ENCODE data around the gene SKI. TPM values are rescaled to one million over a fixed set of nuclear protein-coding genes. Genes with fewer than 3 reads are reported as not detected.

Gene SKI
- polyA plus RNA-seq (ENCODE audit: insufficient read depth in 1 of 5, insufficient read length in 5 of 5, low replicate concordance in 1 of 5): 10 to 100 TPM; 48.9 to 83.3 (median 58.9) TPM
- long read RNA-seq, donor 1, full-length matches to known transcripts: 7 of 69 reads
- long read RNA-seq, donor 1, partial matches to known transcripts: 62 of 69 reads
- long read RNA-seq, donor 1, other reads (novel, unspliced or antisense): 0 of 69 reads
- long read RNA-seq, donor 2, full-length matches to known transcripts: 1 of 10 reads
- long read RNA-seq, donor 2, partial matches to known transcripts: 9 of 10 reads
- long read RNA-seq, donor 2, other reads (novel, unspliced or antisense): 0 of 10 reads
- long read RNA-seq, donor 3, full-length matches to known transcripts: 3 of 8 reads
- long read RNA-seq, donor 3, partial matches to known transcripts: 5 of 8 reads
- long read RNA-seq, donor 3, other reads (novel, unspliced or antisense): 0 of 8 reads
- long read RNA-seq, donor 4, full-length matches to known transcripts: 4 of 10 reads
- long read RNA-seq, donor 4, partial matches to known transcripts: 6 of 10 reads
- long read RNA-seq, donor 4, other reads (novel, unspliced or antisense): 0 of 10 reads
- long read RNA-seq, donor 5, full-length matches to known transcripts: 5 of 24 reads
- long read RNA-seq, donor 5, partial matches to known transcripts: 19 of 24 reads
- long read RNA-seq, donor 5, other reads (novel, unspliced or antisense): 0 of 24 reads
- long read RNA-seq, donor 6, full-length matches to known transcripts: 12 of 12 reads
- long read RNA-seq, donor 6, partial matches to known transcripts: 0 of 12 reads
- long read RNA-seq, donor 6, other reads (novel, unspliced or antisense): 0 of 12 reads
- long read RNA-seq, donor 7, full-length matches to known transcripts: 13 of 38 reads
- long read RNA-seq, donor 7, partial matches to known transcripts: 19 of 38 reads
- long read RNA-seq, donor 7, other reads (novel, unspliced or antisense): 6 of 38 reads
- long read RNA-seq, donor 8, full-length matches to known transcripts: 2 of 2 reads
- long read RNA-seq, donor 8, partial matches to known transcripts: 0 of 2 reads
- long read RNA-seq, donor 8, other reads (novel, unspliced or antisense): 0 of 2 reads

GRCh38 chr1:2228157-2228594, at the start of gene SKI:
Gene SKI (plus strand): TSS chr1:2228319. CDS start chr1:2228767, 448 bp downstream.
- DNase-seq: no peak

GRCh38 chr1:2178875-2179274, 49.2 kb upstream of the SKI start:
- no peak for DNase-seq

GRCh38 chr1:2179283-2180013, 48.7 kb upstream of the SKI start:
- no peak for DNase-seq

DNA sequence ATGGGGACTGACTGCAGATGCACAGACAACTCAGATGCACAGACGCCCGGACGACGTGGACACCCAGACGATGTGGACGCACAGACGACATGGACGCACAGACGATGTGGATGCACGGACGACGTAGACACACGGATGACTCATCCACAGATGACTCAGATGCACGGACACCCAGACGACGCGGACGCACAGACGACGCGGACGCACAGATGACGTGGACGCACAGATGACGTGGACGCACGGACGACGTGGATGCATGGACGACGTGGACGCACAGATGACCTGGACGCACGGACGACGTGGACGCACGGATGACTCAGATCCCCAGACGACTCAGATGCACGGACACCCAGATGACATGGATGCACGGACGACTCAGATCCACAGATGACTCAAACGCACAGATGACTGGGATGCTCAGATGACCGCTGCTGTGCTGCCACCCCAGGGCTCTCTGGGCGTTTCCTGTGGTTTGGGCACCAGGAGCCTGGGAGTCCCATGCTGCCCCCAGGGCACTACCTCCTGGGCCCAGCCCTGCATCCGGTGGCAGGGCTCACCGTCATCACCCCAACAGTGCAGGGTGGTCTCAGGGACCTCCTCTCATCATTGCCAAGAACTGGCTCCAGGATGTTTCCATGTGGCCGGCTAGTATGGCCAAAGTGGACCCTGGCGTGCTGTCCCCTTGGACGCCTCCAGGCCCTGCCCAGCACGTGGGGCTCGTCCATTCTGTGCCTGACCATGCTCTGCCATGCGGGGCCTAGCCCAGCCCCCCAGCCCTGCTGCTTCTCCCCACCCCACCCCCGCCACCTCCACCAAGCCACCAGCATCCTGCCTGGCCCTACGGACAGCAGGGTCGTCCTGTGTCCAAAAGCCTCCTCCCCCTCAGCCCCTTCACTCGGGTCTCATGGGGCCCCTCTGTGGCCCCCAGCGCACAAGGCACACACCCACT, 47.5 kb upstream of the SKI start:
- no peak for DNase-seq

DNA sequence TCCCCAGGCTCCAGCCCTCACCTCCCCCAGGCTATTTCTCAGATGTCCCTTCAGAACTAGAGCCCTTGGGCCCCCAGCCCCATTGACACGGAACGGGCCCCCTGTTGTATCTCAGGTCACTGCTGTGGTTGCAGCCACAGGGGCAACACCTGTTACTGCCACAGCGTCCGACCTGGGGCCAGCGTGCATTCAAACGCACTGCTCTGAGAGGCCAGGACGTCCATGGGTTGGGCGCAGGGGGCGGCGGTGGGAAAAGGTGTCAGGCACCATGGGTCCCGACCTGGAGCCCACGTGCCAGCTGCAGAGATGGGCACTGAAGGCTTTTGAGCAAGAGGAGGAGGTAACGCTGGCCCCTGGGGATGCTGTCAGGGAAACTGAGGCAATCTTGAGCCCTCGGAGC, 46.8 kb upstream of the SKI start:
- DNase-seq: no peak

- DNase-seq: no peak
These were observed 46.4 kb upstream of the SKI start for GRCh38 chr1:2181752-2182151.

GRCh38 chr1:2182376-2182775, 45.7 kb upstream of the SKI start:
- no peak for DNase-seq

- no peak for DNase-seq
These were observed 44.2 kb upstream of the SKI start for GRCh38 chr1:2183937-2184334.

DNA sequence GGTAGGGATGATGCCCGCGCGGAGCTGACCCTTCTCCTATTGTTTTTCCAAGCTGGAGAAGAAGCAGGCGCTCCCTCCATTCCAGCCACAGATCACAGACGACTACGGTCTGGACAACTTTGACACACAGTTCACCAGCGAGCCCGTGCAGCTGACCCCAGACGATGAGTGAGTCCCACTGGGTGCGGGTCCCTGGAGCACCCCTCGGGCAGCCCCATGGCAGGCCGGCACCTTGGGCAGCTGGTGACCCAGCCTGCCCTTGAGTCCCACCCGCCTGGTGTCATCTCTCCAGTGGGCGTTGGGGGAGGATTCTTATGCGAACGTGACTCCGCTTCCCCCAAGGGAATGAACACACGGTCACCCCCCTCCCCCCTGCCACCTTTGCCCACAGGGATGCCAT, 43.6 kb upstream of the SKI start:
- no peak for DNase-seq

GRCh38 chr1:2184934-2185333, 43.2 kb upstream of the SKI start:
- no peak for DNase-seq

GRCh38 chr1:2185880-2186855, 42.0 kb upstream of the SKI start:
- DNase-seq: no peak

GRCh38 chr1:2186901-2187300, 41.2 kb upstream of the SKI start:
- no peak for DNase-seq

DNA sequence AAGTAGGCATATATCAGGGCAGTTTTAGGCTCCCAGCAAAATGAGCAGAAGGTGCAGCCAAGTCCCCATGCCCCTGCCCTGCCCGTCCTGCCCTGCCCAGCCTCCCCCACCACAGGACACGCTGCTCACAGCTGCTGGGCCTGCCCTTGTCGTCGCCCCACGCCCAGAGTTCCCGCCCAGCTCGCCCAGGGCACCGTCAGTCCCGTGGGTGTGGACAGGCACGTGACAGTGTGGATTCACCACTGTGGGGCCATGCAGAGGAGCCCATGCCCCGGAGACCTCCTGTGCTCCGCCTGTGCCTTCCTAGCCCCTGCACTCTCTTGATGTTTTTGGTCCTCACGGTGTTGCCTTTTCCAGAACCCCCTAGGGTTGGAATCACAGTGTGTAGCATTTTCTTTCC, 40.5 kb upstream of the SKI start:
- no peak for DNase-seq

- DNase-seq: no peak
These were observed 39.8 kb upstream of the SKI start for GRCh38 chr1:2188336-2188735.

DNA sequence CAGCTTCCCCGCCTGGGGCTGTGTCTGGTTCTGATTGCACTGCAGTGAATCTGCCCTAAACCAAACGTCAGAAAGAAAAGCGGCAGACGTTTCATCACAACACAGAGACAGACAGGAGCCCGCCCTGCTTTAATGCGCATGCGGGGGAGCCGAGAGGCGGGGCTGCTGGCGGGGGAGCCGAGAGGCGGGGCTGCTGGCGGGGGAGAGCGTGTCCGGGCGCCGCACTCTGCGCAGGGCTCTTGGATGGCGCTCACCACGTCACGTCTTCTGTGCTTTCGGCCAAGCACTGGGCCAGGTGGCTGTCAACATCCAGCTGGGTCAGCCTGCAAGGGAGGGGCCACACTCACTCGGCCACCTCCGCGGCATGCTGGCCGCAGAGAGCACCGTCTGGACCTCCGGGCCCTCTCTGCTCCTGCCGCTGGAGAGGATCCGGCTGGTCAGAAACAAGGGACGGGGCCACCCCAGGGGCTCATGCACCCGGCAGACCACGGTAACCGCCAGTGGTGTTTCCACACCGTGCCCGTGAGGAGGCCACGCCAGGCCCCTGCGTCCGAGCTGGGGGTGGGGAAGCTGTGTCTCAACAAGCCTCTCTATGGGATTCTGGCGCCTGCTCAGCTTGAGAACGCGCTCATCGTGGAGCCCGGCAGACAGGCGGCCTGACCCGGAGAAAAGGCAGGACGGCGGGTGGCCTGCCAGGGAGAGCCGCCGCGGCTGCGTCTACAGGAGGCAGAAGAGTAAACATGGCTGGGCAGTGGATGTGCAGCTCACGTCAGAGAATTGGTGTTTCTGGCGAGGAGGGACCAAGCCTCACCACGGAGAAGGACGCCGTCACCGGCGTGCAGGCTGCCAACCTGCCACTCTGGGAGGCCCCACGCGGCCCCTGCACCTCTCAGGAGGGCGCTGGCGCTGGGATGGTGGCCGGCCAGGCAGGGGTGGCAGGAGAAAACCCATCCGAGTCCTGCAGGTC, 38.4 kb upstream of the SKI start:
- DNase-seq: peak; percentile 88 to 95

- no peak for DNase-seq
These were observed 37.6 kb upstream of the SKI start for GRCh38 chr1:2190491-2190976.
